Mammary epithelial cell (primary cell): Measurements from ENCODE around the gene DDX11.
"Not testable (repeated sequence)": the region's sequence is repeated elsewhere in the genome, so short reads cannot be mapped to it uniquely, and the experiment has no call there.

Experiments used
- EZH2 ChIP-seq: IDR thresholded peaks from 2 replicates; pipeline ENCODE4 v1.6.1; 2012; ENCODE audit warnings: low read length, inconsistent platforms, borderline replicate concordance
- TF ChIP-seq, protein P1 (sequence below), 2 donors: IDR thresholded peaks in 1 of 2; conservative IDR thresholded peaks in 1 of 2; 2 replicates each; pipeline ENCODE4 v1.5.1; 2011 to 2012; ENCODE audit warnings: inconsistent platforms in 2 of 2, low read length in 2 of 2, mild to moderate bottlenecking in 2 of 2, control low read depth in 1 of 2, low read depth in 1 of 2; ENCODE audit not compliant: insufficient read depth in 1 of 2; ENCODE audit errors: extremely low read depth in 1 of 2

DNA sequence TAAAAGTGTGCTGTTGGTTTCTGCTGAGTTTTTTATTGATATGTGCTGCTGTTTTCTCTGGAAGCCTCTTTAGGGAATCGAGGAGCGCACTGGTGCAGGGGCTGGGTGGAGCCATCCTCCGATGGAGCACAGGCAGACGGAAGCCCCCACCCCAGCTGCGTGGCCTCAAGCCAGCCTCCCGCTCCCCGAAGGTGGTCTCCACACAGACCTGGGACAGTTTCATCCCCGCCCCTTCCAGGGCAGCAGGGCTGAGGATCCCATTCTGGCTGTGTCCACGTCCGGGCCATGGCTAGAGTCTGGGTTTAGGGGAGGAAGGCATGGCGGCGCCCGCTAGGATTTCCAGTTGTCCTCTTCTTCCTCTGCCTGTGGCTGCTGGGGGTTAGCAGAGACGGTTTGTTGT lies 31.1 kb downstream of the DDX11 start:
- TF ChIP-seq, protein P1, sequence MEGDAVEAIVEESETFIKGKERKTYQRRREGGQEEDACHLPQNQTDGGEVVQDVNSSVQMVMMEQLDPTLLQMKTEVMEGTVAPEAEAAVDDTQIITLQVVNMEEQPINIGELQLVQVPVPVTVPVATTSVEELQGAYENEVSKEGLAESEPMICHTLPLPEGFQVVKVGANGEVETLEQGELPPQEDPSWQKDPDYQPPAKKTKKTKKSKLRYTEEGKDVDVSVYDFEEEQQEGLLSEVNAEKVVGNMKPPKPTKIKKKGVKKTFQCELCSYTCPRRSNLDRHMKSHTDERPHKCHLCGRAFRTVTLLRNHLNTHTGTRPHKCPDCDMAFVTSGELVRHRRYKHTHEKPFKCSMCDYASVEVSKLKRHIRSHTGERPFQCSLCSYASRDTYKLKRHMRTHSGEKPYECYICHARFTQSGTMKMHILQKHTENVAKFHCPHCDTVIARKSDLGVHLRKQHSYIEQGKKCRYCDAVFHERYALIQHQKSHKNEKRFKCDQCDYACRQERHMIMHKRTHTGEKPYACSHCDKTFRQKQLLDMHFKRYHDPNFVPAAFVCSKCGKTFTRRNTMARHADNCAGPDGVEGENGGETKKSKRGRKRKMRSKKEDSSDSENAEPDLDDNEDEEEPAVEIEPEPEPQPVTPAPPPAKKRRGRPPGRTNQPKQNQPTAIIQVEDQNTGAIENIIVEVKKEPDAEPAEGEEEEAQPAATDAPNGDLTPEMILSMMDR (conservative IDR thresholded peaks at IDR 0.05 in 1 of 2, IDR thresholded peaks at IDR 0.05 in 1 of 2; ENCODE audit: extremely low read depth in 1 of 2, insufficient read depth in 1 of 2, low read depth in 1 of 2, low read length in 2 of 2): not testable (repeated sequence)
- TF ChIP-seq EZH2: not testable (repeated sequence)
